Myocyte (in vitro differentiated cells): Measurements from ENCODE around the gene TANGO6. TPM values are rescaled to one million over a fixed set of nuclear protein-coding genes. Genes with fewer than 3 reads are reported as not detected.
"Not testable (repeated sequence)": the region's sequence is repeated elsewhere in the genome, so short reads cannot be mapped to it uniquely, and the experiment has no call there.

ENCODE experiments used
- DNase-seq: peaks from one replicate; pipeline ENCODE4 v3.0.0-alpha.2; 2012; ENCODE audit warnings: low read depth
- total RNA-seq: library from RNA; depleted of rRNA; stranded (reverse); fragments of >200 nt; gene quantifications from 2 replicates; pipeline ENCODE4 v1.2.3, GENCODE V29; 2014

Gene TANGO6
- total RNA-seq, 1 donor from 2014 or later = 11.4 TPM

GRCh38 chr16:68960910-68961309, 117.6 kb downstream of the TANGO6 start:
- DNase-seq = no peak

GRCh38 chr16:68961778-68962402, 118.6 kb downstream of the TANGO6 start:
- no peak for DNase-seq

GRCh38 chr16:68969338-68969737, 126.0 kb downstream of the TANGO6 start:
- no peak for DNase-seq

DNA sequence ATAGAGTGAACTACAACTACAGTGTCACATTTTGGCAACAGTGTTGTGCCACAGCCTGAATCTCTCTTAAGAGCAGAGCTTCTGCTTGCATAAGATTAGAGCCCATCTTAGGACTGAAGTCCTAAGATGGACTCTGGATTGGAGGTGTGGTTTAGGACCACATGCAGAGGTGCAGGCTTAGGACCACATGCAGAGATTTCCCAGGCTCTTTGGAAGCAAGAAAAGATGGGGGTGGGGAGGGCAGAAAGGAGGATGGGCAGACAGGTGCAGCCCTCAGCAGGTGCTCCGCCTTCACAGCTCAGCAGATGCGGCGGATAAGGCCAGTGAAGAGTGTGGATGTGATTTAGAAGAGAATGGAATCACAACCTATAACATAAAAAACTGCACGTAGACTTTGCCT, 128.7 kb downstream of the TANGO6 start:
- no peak for DNase-seq

DNA sequence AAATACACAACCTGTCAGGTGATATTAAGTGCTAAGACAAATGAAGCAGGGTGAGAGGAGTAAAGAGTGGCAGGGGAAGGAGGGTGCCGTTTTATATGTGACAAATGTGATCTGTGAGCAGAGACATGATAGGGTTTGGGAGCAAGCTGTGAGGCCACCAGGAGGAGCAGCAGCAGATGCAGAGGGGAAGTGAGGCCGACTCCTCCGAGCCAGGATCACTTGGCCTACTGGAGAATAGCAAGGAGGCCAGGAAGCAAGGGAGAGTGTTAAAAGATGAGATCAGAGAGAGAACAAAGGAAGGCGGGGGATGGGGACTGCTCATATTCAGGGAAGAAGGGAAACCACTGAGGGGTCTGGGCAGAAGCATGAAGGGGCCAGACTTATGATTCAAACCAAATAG, 129.4 kb downstream of the TANGO6 start:
- DNase-seq = peak; percentile 61

- no peak for DNase-seq
These were observed 130.3 kb downstream of the TANGO6 start for GRCh38 chr16:68973611-68974120.

- no peak for DNase-seq
These were observed 135.1 kb downstream of the TANGO6 start for GRCh38 chr16:68978303-68978954.

- no peak for DNase-seq
These were observed 137.5 kb downstream of the TANGO6 start for GRCh38 chr16:68980695-68981315.

DNA sequence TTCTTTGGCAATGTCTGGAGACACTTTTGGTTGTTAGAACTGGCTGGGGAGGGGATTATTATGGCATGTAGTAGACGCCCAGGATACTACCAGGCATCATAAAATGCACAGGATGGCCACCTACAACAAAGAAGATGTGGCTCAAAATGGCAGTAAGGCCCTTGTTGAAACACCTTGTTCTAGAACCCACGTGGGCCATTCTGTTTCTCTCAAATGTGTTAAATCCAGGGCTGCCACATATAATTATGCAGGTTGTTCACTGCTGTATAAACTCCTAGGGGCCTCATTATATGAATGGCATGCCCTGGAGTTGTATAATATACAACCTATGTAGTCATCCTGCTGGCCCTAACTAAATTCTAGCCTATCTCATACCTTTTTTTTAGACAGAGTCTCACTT, 138.6 kb downstream of the TANGO6 start:
- no peak for DNase-seq

DNA sequence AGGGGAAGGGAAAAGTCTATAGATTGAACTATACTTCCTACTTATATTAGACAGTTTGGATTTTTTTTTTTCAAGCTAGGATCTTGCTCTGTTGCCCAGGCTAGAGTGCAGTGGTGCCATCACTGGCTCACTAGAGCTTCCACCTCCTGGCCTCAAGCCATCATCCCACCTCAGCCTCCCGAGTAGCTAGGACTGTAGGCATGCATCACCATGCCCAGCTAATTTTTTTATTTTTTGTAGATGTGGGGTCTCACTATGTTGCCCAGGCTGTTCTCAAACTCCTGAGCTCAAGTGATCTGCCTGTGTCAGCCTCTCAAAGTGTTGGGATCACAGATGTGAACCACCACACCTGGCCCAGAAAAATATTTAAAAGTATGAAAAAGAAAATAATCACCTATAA, 141.1 kb downstream of the TANGO6 start:
- no peak for DNase-seq

GRCh38 chr16:68985268-68985667, 141.9 kb downstream of the TANGO6 start:
- DNase-seq = no peak

DNA sequence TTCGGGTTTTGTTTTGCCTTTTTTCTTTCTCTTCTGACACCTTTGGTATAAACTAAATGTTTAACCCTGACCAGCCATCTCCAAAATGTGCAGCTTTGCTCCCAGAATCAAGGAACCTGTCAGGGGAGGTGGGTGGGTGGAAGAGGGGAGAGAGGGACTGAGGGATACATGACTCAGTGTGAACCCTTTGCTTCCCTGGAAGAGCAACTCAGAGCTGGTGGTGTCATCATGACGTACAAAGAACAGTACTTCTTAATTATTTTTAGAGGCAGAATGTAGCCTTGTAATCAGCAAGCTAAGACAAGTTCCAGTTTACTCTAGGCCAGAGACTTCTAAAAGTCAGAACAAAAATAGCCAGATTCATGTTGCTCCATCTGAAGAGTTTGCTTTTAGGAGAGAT, 142.5 kb downstream of the TANGO6 start:
- DNase-seq = peak; percentile 9

DNA sequence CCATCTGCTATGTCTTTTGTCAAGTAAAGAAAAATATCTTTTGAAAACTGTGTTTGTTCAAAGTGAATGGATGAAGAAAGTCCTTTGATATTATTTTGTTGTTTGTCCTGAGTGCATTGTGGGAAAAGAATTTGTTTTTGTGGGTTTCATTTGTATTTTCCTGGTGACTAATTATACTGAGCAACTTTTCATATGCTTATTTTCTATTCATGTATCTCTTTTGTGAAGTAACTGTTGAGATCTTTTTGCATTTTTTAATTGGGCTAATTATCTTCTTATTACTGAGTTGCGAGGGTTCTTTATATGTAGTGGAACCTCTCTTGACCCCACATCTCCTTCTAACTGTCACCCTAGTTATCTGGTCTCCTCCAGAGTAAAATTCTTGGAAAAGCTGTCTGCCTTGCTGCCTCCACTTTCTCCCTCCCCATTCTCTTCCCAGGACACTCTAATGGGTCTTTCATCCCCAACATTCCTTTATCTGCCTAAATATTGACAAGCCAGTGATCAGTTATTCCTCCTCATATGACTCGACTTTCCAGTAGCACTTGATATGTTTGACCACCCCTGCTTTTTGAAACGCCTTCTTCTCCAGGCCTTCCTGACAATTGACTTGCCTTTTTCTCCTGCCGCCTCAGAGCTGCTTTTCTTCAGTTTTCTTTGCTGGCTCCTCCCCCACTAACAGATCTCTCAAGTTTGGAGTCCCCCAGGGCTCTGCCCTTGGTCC, 144.6 kb downstream of the TANGO6 start:
- DNase-seq = no peak

DNA sequence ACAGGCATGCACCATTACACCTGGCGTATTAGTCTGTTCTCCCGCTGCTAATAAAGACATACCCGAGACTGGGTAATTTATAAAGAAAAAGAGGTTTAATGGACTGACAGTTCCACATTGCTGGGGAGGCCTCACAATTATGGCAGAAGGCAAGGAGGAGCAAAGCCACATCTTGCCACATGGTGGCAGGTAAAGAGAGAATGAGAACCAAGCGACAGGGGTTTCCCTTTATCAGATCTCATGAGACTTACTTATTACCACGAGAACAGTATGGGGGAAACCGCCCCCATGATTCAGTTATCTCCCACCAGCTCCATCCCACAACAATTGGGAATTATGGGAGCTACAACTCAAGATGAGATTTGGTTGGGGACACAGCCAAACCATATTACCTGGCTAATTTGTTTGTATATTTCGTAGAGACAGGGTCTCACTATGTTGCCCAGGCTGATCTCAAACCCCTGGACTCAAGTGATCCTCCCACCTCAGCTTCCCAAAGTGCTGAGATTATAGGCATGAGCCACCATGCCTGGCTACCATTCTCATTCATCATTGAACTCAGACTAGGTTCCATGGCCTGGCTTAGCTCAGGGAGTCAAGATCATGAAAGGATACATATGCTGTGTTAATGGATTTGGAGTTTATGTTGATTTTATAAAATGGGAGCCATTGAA, 147.0 kb downstream of the TANGO6 start:
- DNase-seq = not testable (repeated sequence)

- no peak for DNase-seq
These were observed 147.7 kb downstream of the TANGO6 start for GRCh38 chr16:68991075-68991474.

DNA sequence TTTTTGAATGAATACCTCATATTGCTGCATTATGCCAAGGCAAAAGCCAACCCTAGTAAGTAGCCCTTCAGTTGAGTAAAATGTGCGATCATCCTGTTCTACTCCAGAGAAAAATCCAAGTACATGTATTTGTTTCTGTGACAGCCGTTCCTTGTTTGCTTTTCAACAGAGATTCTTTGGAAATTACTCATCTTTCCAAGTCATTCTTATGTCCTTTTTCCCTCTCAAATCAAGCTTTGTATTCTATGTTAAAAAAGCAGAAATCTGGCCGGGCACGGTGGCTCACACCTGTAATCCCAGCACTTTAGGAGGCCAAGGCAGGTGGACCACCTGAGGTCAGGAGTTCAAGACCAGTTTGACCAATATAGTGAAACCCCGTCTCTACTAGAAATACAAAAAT, 149.2 kb downstream of the TANGO6 start:
- DNase-seq = peak; percentile 38

GRCh38 chr16:68993456-68993855, 150.1 kb downstream of the TANGO6 start:
- no peak for DNase-seq

DNA sequence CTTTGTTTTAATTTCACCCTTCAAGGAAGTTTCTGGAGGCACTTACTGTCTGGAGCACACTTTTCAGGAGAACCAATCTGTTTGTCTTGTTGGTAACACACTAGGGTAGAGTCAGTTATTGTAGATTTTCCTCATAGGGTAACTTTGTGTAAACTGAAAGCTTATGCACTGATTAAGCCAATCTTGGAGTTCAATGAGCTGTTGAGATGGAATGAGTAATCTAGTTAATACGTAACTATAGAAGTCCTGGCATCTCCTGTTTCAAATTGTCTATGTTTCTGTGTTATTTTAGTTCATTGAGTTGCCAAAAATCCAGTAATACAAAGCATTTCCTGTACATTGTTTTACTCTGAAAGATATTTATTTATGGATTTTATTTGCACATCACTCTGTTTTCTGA, 150.6 kb downstream of the TANGO6 start:
- DNase-seq = no peak

DNA sequence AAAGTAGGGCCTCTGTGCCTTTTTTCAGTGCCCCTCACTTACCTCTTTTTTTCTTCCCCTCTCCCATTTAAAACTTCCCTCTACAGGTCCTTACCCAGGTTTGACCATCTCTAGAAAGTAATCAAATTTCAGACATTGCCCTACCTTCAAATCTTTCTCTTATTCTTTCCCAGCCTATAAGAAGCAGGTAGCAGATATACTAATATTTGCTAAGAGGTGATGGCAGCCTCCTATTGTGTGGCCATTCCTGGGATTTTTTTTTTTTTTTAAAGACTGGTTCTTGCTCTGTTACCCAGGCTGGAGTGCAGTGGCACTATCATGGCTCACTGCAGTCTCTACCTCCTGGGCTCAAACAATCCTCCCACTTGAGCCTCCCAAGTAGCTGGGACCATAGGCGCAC, 151.0 kb downstream of the TANGO6 start:
- DNase-seq = no peak

GRCh38 chr16:68995011-68995504, 151.7 kb downstream of the TANGO6 start:
- peak; percentile 32 for DNase-seq

- no peak for DNase-seq
These were observed 154.2 kb downstream of the TANGO6 start for GRCh38 chr16:68997564-68997963.
